GM12878 (cell line): ENCODE results near the gene BAZ1B. TPM values are rescaled to one million over a fixed set of nuclear protein-coding genes. Genes with fewer than 3 reads are reported as not detected.
A peak's percentile ranks its signal among the peaks of the same experiment; 100 is the strongest.

Experiments
- ATAC-seq: fragments of 200-7000 bp; cut with Tn5 transposase; 3 replicates; pipeline ENCODE4 v1.9.1; 2020; ENCODE audit warnings: mild to moderate bottlenecking, moderate library complexity
- BruUV-seq: library from RNA; stranded (reverse); fragments of 400-500 nt; replicated peaks from 2 replicates; lab custom pipeline; 2021; lab: Mats Ljungman, UMichigan
- CTCF ChIA-PET: fragments of 300-600 bp; sonication (Branson Sonifier 250); formaldehyde crosslinking; extraction: SDS; loops from one replicate; lab custom pipeline; 2021; ENCODE audit warnings: inconsistent platforms; lab: Yijun Ruan, JAX
- POLR2A ChIA-PET: fragments of 350-600 bp; formaldehyde crosslinking; extraction: SDS; loops from one replicate; lab custom pipeline; 2021; ENCODE audit warnings: inconsistent platforms; lab: Charles Lee
- RAD21 ChIA-PET: fragments of 300-600 bp; sonication (Branson Sonifier 250); formaldehyde crosslinking; loops from one replicate; lab custom pipeline; 2023; ENCODE audit warnings: antibody characterized with exemption; ENCODE audit not compliant: unreplicated experiment; lab: Charles Lee
- SMC1A ChIA-PET: fragments of 300-600 bp; sonication (Branson Sonifier 250); formaldehyde crosslinking; loops from one replicate; lab custom pipeline; 2023; ENCODE audit not compliant: unreplicated experiment, uncharacterized antibody; lab: Charles Lee
- DNase-seq: peaks from one replicate; pipeline ENCODE4 v3.0.0-alpha.2; 2011; ENCODE audit warnings: low read depth, low spot score
- FAIRE-seq: peaks from 3 replicates; lab custom pipeline; 2011; peaks lifted over from hg19 to GRCh38; lab: Jason Lieb, UNC
- H2AFZ ChIP-seq: 2 replicates; pipeline ENCODE4 v1.6.0; 2011; ENCODE audit warnings: low read depth, low read length, control low read depth; ENCODE audit not compliant: control insufficient read depth
- H3K27ac ChIP-seq: 2 replicates; pipeline ENCODE4 v1.5.1; 2011; ENCODE audit warnings: control low read depth; ENCODE audit not compliant: control insufficient read depth, insufficient read depth
- H3K27me3 ChIP-seq, 2 experiments: replicated peaks in 1 of 2; 2 replicates each; pipeline versions ENCODE4 v1.6.0 to v1.6.1; 2011; ENCODE audit warnings: low read length in 1 of 2; ENCODE audit not compliant: control insufficient read depth in 2 of 2, insufficient read depth in 2 of 2
- H3K36me3 ChIP-seq, 2 experiments: 2 replicates each; pipeline ENCODE4 v1.5.1; 2011; ENCODE audit warnings: low read length in 1 of 2; ENCODE audit not compliant: control insufficient read depth in 2 of 2, insufficient read depth in 2 of 2
- H3K4me1 ChIP-seq: 2 replicates; pipeline ENCODE4 v1.6.1; 2011; ENCODE audit warnings: mild to moderate bottlenecking, low read length, moderate library complexity, mixed read lengths; ENCODE audit not compliant: control insufficient read depth, insufficient read depth
- H3K4me2 ChIP-seq: 2 replicates; pipeline ENCODE4 v1.6.0; 2011; ENCODE audit warnings: control low read depth; ENCODE audit not compliant: control insufficient read depth, insufficient read depth
- H3K4me3 ChIP-seq: fragments of 200-600 bp; sonication (generic); 2 replicates; pipeline ENCODE4 v1.5.1; 2016
- H3K79me2 ChIP-seq: 2 replicates; pipeline ENCODE4 v1.6.0; 2011; ENCODE audit warnings: low read length; ENCODE audit not compliant: control insufficient read depth, insufficient read depth
- H3K9ac ChIP-seq: 2 replicates; pipeline ENCODE4 v1.8.0; 2011; ENCODE audit warnings: low read length, control low read depth, mixed read lengths; ENCODE audit not compliant: control insufficient read depth, insufficient read depth
- H3K9me3 ChIP-seq: replicated peaks from 3 replicates; pipeline ENCODE4 v1.5.1; 2011; ENCODE audit warnings: mild to moderate bottlenecking, low read length; ENCODE audit not compliant: control insufficient read depth, insufficient read depth
- H4K20me1 ChIP-seq: 2 replicates; pipeline ENCODE4 v1.6.0; 2011; ENCODE audit not compliant: control insufficient read depth, insufficient read depth
- BHLHE40 ChIP-seq, 2 experiments: fragments of 450-650 bp in 1 of 2; IDR thresholded peaks; 2 replicates each; pipeline ENCODE4 v1.6.1; 2011 to 2017; ENCODE audit warnings: low read depth in 2 of 2, borderline replicate concordance in 1 of 2, improper control_type of control experiment in 1 of 2, low read length in 1 of 2, mild to moderate bottlenecking in 1 of 2
- CHD4 ChIP-seq: fragments of 200-600 bp; sonication (generic); IDR thresholded peaks from 2 replicates; pipeline ENCODE4 v1.6.1; 2016; ENCODE audit warnings: mild to moderate bottlenecking
- E2F4 ChIP-seq: IDR thresholded peaks from 2 replicates; pipeline ENCODE4 v1.6.1; 2012; ENCODE audit warnings: low read depth, low read length, improper control_type of control experiment
- HCFC1 ChIP-seq: fragments of 150-350 bp; IDR thresholded peaks from 2 replicates; pipeline ENCODE4 v1.6.1; 2014; ENCODE audit warnings: low read length
- MXI1 ChIP-seq: fragments of 150-350 bp; IDR thresholded peaks from 2 replicates; pipeline ENCODE4 v1.6.1; 2011; ENCODE audit warnings: low read depth, mild to moderate bottlenecking, inconsistent platforms, low read length, improper control_type of control experiment
- NFXL1 ChIP-seq: fragments of 450-650 bp; IDR thresholded peaks from 2 replicates; pipeline ENCODE4 v1.6.1; 2017; ENCODE audit warnings: antibody characterized with exemption, mild to moderate bottlenecking, borderline replicate concordance
- POLR2AphosphoS2 ChIP-seq: IDR thresholded peaks from 2 replicates; pipeline ENCODE4 v1.6.1; 2011; ENCODE audit warnings: low read depth, mild to moderate bottlenecking, low read length, improper control_type of control experiment, moderate library complexity
- RB1 ChIP-seq: fragments of 450-650 bp; formaldehyde crosslinking; IDR thresholded peaks from 2 replicates; pipeline ENCODE4 v1.6.1; 2017; ENCODE audit warnings: mild to moderate bottlenecking, borderline replicate concordance
- SMARCA5 ChIP-seq: fragments of 450-650 bp; IDR thresholded peaks from 2 replicates; pipeline ENCODE4 v1.6.1; 2017; ENCODE audit warnings: mild to moderate bottlenecking
- SPI1 ChIP-seq: IDR thresholded peaks from 2 replicates; pipeline ENCODE4 v1.6.1; 2011; ENCODE audit warnings: low read depth, mild to moderate bottlenecking, low read length, moderate library complexity, borderline replicate concordance; ENCODE audit not compliant: insufficient read depth
- STAT1 ChIP-seq: fragments of 450-650 bp; conservative IDR thresholded peaks from 2 replicates; pipeline ENCODE4 v1.6.1; 2014; ENCODE audit warnings: antibody characterized with exemption, mild to moderate bottlenecking
- TAF1 ChIP-seq: IDR thresholded peaks from 2 replicates; pipeline ENCODE4 v1.6.1; 2011; ENCODE audit warnings: mild to moderate bottlenecking, low read depth, low read length, borderline replicate concordance
- ZBED1 ChIP-seq: IDR thresholded peaks from 2 replicates; pipeline ENCODE4 v1.6.1; 2016; ENCODE audit warnings: borderline replicate concordance
- ZBTB33 ChIP-seq: fragments of 450-650 bp; IDR thresholded peaks from 2 replicates; pipeline ENCODE4 v1.6.1; 2017; ENCODE audit warnings: mild to moderate bottlenecking
- ZNF207 ChIP-seq: fragments of 450-650 bp; IDR thresholded peaks from 2 replicates; pipeline ENCODE4 v1.6.1; 2014; ENCODE audit warnings: antibody characterized with exemption, mild to moderate bottlenecking, borderline replicate concordance
- ZZZ3 ChIP-seq: IDR thresholded peaks from 2 replicates; pipeline ENCODE4 v1.6.1; 2011; ENCODE audit warnings: low read depth; ENCODE audit not compliant: control insufficient read depth, insufficient read length
- WGBS: methylation state at CpG from one replicate; pipeline ENCODE4 v1.1.6; 2016; ENCODE audit warnings: low lambda C conversion rate; ENCODE audit not compliant: insufficient replicate concordance, insufficient coverage; ENCODE audit errors: missing lambda C conversion rate; 5-methylcytosine and 5-hydroxymethylcytosine counted together
- in situ Hi-C: fragments of 300-500 bp; cut with MboI; formaldehyde crosslinking; loops from 9 replicates; pipeline ENCODE4 v1.14.3; 2018; ENCODE audit warnings: mixed read lengths
- intact Hi-C: fragments of 100-400 bp; cut with micrococcal nuclease; formaldehyde crosslinking; loops from one replicate; pipeline ENCODE4 v1.14.2; 2022; ENCODE audit not compliant: unreplicated experiment
- polyA plus RNA-seq, 11 experiments: library from polyadenylated mRNA; depleted of rRNA in 4 of 11; unstranded in 6 of 11; stranded (reverse) in 5 of 11; fragments of >200 nt; fragmentation: Nextera tagmentation in 4 of 11; fragmentation: Illumina TruSeq in 1 of 11; extraction: Ambion mirVana in 4 of 11; extraction: Trizol in 1 of 11; gene quantifications; 1 replicate in 1 of 11; 2 replicates in 10 of 11; pipeline versions ENCODE4 v1.2.1 to v1.2.3, GENCODE V29; 2011 to 2016; ENCODE audit warnings: inconsistent platforms in 2 of 11, missing spikeins in 2 of 11, low read depth in 1 of 11
- total RNA-seq, 4 experiments: library from RNA; depleted of rRNA in 3 of 4; stranded (reverse); fragments of >200 nt in 3 of 4; fragmentation: Illumina TruSeq in 1 of 4; extraction: Trizol in 1 of 4; gene quantifications; 2 replicates each; pipeline versions ENCODE4 v1.2.1 to v1.2.3, GENCODE V29; 2013 to 2021

BAZ1B gene
- total and polyA plus RNA-seq, 10 of the 15 experiments (the other 5 are each of a cell fraction or from before 2014, with no cell fraction given), result 14.0 to 77.4 (median 36.2) TPM

GRCh38 chr7:73463966-73464365 is 58.1 kb downstream of the BAZ1B start:
- Histone ChIP-seq H4K20me1 (no peaks in the 10 kb centered on the region), H3K4me2 (no peak overlapping the region), H3K27me3 (no peaks in the 10 kb centered on the region), H3K4me1 (no peaks in the 10 kb centered on the region), H3K27ac (no peak overlapping the region), H3K36me3 (peaks cover 10 to 58% of the 10 kb centered on the region in 2 experiments), H3K4me3 (no peak overlapping the region), H3K9ac (no peak overlapping the region), H3K79me2 (no peaks in the 10 kb centered on the region), H2AFZ (no peak overlapping the region), H3K9me3 (no peaks in the 10 kb centered on the region)
- ChIA-PET CTCF (no interaction called here), POLR2A (interaction anchor here (1.3 kb wide), 1 partner anchor 15 kb away, joined by 4 read pairs; no protein-coding TSS in a partner anchor), SMC1A (no interaction called here), RAD21 (no interaction called here)
- WGBS, result 97% methylated on average over 7 of the region's 7 CpGs
- BruUV-seq, result TSS peak; percentile 30
- DNase-seq, result no peak
- intact Hi-C loops (no loop called here), in situ Hi-C loops (no loop called here)
- no peak for TF ChIP-seq SMARCA5
- TF ChIP-seq RB1, result no peak
- no peak for TF ChIP-seq BHLHE40 (IDR thresholded peaks at IDR 0.05; ENCODE audit: borderline replicate concordance in 1 of 2, low read depth in 2 of 2, low read length in 1 of 2)
- TF ChIP-seq ZBED1, result no peak
- no peak for TF ChIP-seq ZBTB33
- no peak for TF ChIP-seq CHD4
- no peak for TF ChIP-seq SPI1
- no peak for TF ChIP-seq HCFC1
- TF ChIP-seq TAF1, result no peak
- no peak for TF ChIP-seq NFXL1
- no peak for TF ChIP-seq POLR2AphosphoS2
- TF ChIP-seq E2F4, result no peak
- no peak for TF ChIP-seq STAT1
- no peak for TF ChIP-seq ZNF207
- no peak for TF ChIP-seq ZZZ3
- no peak for TF ChIP-seq MXI1
- FAIRE-seq, result no peak
- no peak for ATAC-seq
